A673 (cell line): ENCODE measurements around the gene CEP192.

Experiments used
- CTCF ChIP-seq: fragments of 300-800, 200-600 bp; sonication (generic); conservative IDR thresholded peaks from 2 replicates; pipeline ENCODE4 v1.5.1; 2017; ENCODE audit warnings: low read depth, mild to moderate bottlenecking, antibody characterized with exemption, low read length, moderate library complexity, mixed read lengths
- EZH2 ChIP-seq: fragments of 200-600 bp; sonication (generic); IDR thresholded peaks from 2 replicates; pipeline ENCODE4 v1.6.1; 2017; ENCODE audit warnings: borderline replicate concordance, low read depth, mild to moderate bottlenecking, mixed read lengths, antibody characterized with exemption, low read length; ENCODE audit not compliant: poor library complexity, severe bottlenecking

- TF ChIP-seq CTCF (no peak), EZH2 (no peak)
These were observed 5.6 kb downstream of the CEP192 start for GRCh38 chr18:12996661-12997292.
